HEK293T (cell line): ENCODE data around the gene XDH.

Experiments
- CTCF ChIA-PET: fragments of 350-600 bp; formaldehyde crosslinking; extraction: SDS; loops from one replicate; lab custom pipeline; 2021; ENCODE audit warnings: antibody characterized with exemption, inconsistent platforms; lab: Yijun Ruan, JAX
- POLR2A ChIA-PET: fragments of 350-600 bp; formaldehyde crosslinking; extraction: SDS; loops from one replicate; lab custom pipeline; 2020; ENCODE audit warnings: antibody characterized with exemption, inconsistent platforms; lab: Yijun Ruan, JAX
- DNase-seq: peaks from one replicate; pipeline ENCODE4 v3.0.0; 2012; ENCODE audit warnings: mixed read lengths; ENCODE audit errors: extremely low spot score
- ARNT ChIP-seq: fragments of 450-650 bp; IDR thresholded peaks from 2 replicates; pipeline ENCODE4 v1.6.1; 2017; ENCODE audit warnings: mild to moderate bottlenecking
- BHLHE40 ChIP-seq: fragments of 450-650 bp; IDR thresholded peaks from 2 replicates; pipeline ENCODE4 v1.6.1; 2016; ENCODE audit warnings: mild to moderate bottlenecking, moderate library complexity, borderline replicate concordance
- CTBP1 ChIP-seq: fragments of 450-650 bp; IDR thresholded peaks from 2 replicates; pipeline ENCODE4 v1.6.1; 2016; ENCODE audit warnings: borderline replicate concordance
- ELF4 ChIP-seq: fragments of 450-650 bp; IDR thresholded peaks from 2 replicates; pipeline ENCODE4 v1.6.1; 2017; ENCODE audit warnings: antibody characterized with exemption
- FOXA1 ChIP-seq: fragments of 450-650 bp; IDR thresholded peaks from 2 replicates; pipeline ENCODE4 v1.6.1; 2016; ENCODE audit warnings: mild to moderate bottlenecking
- FOXK2 ChIP-seq: fragments of 450-650 bp; IDR thresholded peaks from 2 replicates; pipeline ENCODE4 v1.6.1; 2016; ENCODE audit warnings: mild to moderate bottlenecking
- FOXM1 ChIP-seq: fragments of 450-650 bp; IDR thresholded peaks from 2 replicates; pipeline ENCODE4 v1.6.1; 2017; ENCODE audit warnings: mild to moderate bottlenecking, borderline replicate concordance
- HDGF ChIP-seq: fragments of 450-650 bp; IDR thresholded peaks from 2 replicates; pipeline ENCODE4 v1.6.1; 2017; ENCODE audit warnings: antibody characterized with exemption, borderline replicate concordance
- L3MBTL2 ChIP-seq: fragments of 450-650 bp; conservative IDR thresholded peaks from 2 replicates; pipeline ENCODE4 v1.6.1; 2016; ENCODE audit warnings: mild to moderate bottlenecking
- LEF1 ChIP-seq: fragments of 450-650 bp; IDR thresholded peaks from 2 replicates; pipeline ENCODE4 v1.6.1; 2017; ENCODE audit warnings: mild to moderate bottlenecking, borderline replicate concordance
- NFRKB ChIP-seq: fragments of 450-650 bp; IDR thresholded peaks from 2 replicates; pipeline ENCODE4 v1.6.1; 2016; ENCODE audit warnings: mild to moderate bottlenecking, moderate library complexity
- SP1 ChIP-seq: fragments of 450-650 bp; IDR thresholded peaks from 2 replicates; pipeline ENCODE4 v1.6.1; 2017
- SUZ12 ChIP-seq: fragments of 450-650 bp; IDR thresholded peaks from 2 replicates; pipeline ENCODE4 v1.6.1; 2016; ENCODE audit warnings: mild to moderate bottlenecking
- TARDBP ChIP-seq: fragments of 450-650 bp; IDR thresholded peaks from 2 replicates; pipeline ENCODE4 v1.6.1; 2016
- ZNF384 ChIP-seq: fragments of 450-650 bp; IDR thresholded peaks from 2 replicates; pipeline ENCODE4 v1.6.1; 2016
- TF ChIP-seq, protein P1 (sequence below): fragments of 450-650 bp; IDR thresholded peaks from 2 replicates; pipeline ENCODE4 v1.6.1; 2016

The XDH gene

DNA sequence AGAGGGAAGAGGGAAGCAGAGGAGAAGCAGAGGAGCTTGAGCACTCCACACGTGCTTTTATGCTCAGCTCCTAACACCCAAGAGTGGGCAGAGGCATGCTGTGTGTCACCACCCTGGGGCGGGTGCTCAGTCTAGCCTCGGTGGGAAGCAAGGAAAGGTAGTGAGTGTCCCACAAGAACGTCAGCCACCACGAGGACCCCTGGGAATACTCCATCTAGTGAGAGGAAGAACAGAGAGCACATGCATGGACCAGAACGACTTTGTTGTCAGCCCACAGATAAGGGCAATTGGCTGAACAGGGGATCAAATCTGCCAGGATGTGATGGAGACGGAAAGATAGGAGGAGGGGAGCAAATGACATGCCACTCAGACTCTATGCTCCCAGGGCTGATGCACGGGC is 83.4 kb downstream of the XDH start:
- no peak for TF ChIP-seq CTBP1
- TF ChIP-seq NFRKB, result no peak
- TF ChIP-seq ARNT, result no peak
- no peak for TF ChIP-seq ZNF384
- no peak for TF ChIP-seq SUZ12
- TF ChIP-seq FOXA1, result no peak
- no peak for TF ChIP-seq ELF4
- TF ChIP-seq, protein P1, sequence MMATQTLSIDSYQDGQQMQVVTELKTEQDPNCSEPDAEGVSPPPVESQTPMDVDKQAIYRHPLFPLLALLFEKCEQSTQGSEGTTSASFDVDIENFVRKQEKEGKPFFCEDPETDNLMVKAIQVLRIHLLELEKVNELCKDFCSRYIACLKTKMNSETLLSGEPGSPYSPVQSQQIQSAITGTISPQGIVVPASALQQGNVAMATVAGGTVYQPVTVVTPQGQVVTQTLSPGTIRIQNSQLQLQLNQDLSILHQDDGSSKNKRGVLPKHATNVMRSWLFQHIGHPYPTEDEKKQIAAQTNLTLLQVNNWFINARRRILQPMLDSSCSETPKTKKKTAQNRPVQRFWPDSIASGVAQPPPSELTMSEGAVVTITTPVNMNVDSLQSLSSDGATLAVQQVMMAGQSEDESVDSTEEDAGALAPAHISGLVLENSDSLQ, result no peak
- no peak for TF ChIP-seq FOXK2
- TF ChIP-seq BHLHE40, result no peak
- TF ChIP-seq FOXM1, result no peak
- TF ChIP-seq HDGF, result no peak
- no peak for TF ChIP-seq L3MBTL2
- DNase-seq, result no peak
- CTCF ChIA-PET, result no interaction called here
- POLR2A ChIA-PET, result no interaction called here

DNA sequence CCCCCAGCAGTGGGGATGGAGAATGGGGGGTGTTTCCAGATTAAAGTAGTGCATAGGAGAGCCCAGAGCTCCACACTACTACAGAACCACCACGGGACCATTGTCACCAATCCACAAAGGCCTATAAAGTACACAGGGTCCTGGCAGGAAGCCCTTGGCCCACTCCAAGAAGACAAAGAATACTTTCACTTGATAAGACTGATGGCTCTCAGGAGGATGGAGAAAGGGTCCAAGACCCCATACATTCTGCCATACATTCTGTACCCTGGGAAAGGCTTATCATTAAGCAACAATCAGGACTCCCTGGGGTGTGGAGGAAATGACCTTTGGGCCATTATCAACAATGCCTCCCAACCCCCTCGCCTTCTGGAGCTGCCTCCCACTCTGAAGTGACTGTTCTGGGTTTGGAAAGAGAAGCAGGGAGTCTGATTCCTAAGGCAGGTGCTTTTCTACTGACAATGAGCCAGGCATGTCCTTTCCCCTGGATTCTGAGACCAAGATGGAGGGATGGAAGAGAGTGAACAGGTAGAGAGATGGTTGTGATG is 85.4 kb downstream of the XDH start:
- CTCF ChIA-PET, result interaction anchor here (1.6 kb wide), 1 partner anchor 159 kb away, joined by 3 read pairs; no protein-coding TSS in a partner anchor
- TF ChIP-seq SUZ12, result no peak
- no peak for TF ChIP-seq L3MBTL2
- TF ChIP-seq HDGF, result no peak
- TF ChIP-seq SP1, result no peak
- TF ChIP-seq NFRKB, result no peak
- no peak for TF ChIP-seq TARDBP
- TF ChIP-seq LEF1, result no peak

GRCh38 chr2:31328026-31328425 is 86.5 kb downstream of the XDH start:
- DNase-seq, result no peak
- CTCF ChIA-PET, result interaction anchor here (1.6 kb wide), 1 partner anchor 158 kb away, joined by 3 read pairs; no protein-coding TSS in a partner anchor

More for the DNA sequence above, 85.4 kb downstream of the XDH start:
- DNase-seq, result no peak
- POLR2A ChIA-PET, result no interaction called here

DNA sequence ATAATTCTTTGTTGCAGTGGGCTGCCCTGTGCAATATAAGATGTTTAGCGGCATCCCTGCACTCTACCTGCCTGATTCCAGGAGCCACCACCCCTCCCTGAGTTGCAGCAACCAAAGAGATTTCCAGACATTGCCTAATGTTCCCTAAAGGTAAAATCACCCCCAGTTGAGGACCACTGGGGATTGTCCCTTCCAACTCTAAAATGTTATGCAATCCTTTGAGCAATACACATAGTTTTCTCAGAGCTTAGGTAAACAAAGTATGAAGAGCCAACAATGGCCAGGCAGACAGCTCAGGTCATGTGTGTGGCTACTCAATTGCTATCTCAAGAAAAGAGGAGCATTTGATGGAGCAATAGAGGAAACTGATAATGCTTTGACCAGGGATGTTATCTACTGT is 87.0 kb downstream of the XDH start:
- POLR2A ChIA-PET, result no interaction called here
- DNase-seq, result no peak
- CTCF ChIA-PET, result no interaction called here
- TF ChIP-seq L3MBTL2 (no peak), ELF4 (no peak), SUZ12 (no peak), ARNT (no peak), BHLHE40 (no peak)
- TF ChIP-seq, protein P1, result no peak

More at GRCh38 chr2:31328026-31328425, 86.5 kb downstream of the XDH start:
- POLR2A ChIA-PET, result no interaction called here
- TF ChIP-seq LEF1 (no peak), HDGF (no peak), CTBP1 (no peak), SUZ12 (no peak), TARDBP (no peak)
- TF ChIP-seq, protein P1, result no peak

- ChIA-PET POLR2A (no interaction called here), CTCF (no interaction called here)
- no peak for TF ChIP-seq ZNF384
- no peak for TF ChIP-seq ELF4
- no peak for TF ChIP-seq ARNT
- no peak for TF ChIP-seq FOXA1
- TF ChIP-seq NFRKB, result no peak
- no peak for TF ChIP-seq SUZ12
- TF ChIP-seq CTBP1, result no peak
- TF ChIP-seq LEF1, result no peak
- TF ChIP-seq BHLHE40, result no peak
- TF ChIP-seq, protein P1, result no peak
- TF ChIP-seq FOXM1, result no peak
- TF ChIP-seq SP1, result no peak
- DNase-seq, result no peak
Observed at GRCh38 chr2:31324016-31324633, 90.4 kb downstream of the XDH start.

DNA sequence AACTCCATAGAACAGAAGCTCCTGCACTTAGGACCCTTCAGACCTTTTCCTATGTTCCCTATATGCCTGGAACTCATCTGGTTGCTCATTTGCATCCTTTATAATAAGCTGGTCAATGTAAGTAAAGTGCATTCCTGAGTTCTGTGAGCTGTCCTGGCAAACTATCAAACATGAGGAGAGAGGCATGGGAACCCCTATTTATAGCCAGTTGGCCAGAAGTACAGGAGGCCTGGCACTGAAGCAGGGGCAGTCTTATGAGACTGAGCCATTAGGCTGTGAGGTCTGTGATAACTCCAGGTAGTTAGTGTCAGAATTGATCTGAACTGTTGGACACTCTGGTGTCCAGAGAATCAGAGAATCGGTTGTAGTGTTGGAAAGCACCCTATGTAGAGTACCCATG is 92.2 kb downstream of the XDH start:
- TF ChIP-seq BHLHE40, result no peak
- TF ChIP-seq ARNT, result no peak
- TF ChIP-seq TARDBP, result no peak
- no peak for TF ChIP-seq ELF4
- TF ChIP-seq SUZ12, result no peak
- no peak for TF ChIP-seq L3MBTL2
- no peak for TF ChIP-seq FOXM1
- TF ChIP-seq FOXK2, result no peak
- no peak for TF ChIP-seq SP1
- TF ChIP-seq, protein P1, result no peak
- no peak for TF ChIP-seq ZNF384
- TF ChIP-seq CTBP1, result no peak
- no peak for TF ChIP-seq NFRKB
- TF ChIP-seq FOXA1, result no peak
- TF ChIP-seq LEF1, result no peak
- TF ChIP-seq HDGF, result no peak
- DNase-seq, result no peak
- ChIA-PET POLR2A (no interaction called here), CTCF (no interaction called here)
